ENCODE measurements around the gene HMX2.
A peak's percentile ranks its signal among the peaks of the same experiment; 100 is the strongest.

HMX2 gene

DNA sequence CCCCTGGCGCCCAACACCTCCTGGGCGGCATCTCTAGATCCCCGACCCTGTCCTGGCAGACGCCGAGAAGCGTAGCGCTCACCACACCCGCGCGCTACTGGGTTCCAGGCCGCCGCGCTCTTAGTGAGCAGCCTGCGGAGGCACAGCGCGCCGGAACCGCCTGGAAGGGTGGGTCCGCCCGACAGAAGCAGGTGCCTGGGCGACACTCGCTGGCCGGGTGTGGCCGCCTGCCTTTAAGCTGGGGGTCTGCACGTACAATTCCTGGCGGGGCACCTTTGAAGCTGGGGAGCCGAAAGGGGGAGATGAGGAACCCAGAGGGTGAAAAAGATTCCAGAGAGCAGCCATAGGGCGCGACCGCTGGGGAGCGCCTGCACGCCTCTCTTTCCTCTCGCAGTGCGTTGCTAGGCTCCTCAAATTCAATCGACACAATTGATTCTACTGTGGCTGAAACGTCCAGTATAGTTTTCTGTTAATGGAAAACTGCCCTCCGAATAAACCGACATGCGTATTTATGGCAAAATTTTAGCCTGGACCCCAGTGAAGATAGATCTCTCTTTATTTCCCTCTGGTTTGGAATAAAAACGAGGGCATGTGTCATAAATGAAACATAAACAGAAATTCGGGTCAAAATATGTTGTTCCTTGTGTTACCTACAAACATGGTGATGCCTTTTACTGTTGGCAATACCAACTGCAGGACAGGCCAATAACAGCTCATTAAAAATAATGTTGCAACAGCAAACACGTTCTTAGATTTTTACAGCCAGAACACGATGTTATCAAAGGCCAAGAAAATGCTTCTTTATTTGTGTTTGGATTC is 7.6 kb upstream of the HMX2 start:
- Histone ChIP-seq H3K4me3 (ENCODE audit: low read length) (peak overlapping the region; percentile 38; the same call in 1 of the 2 replicates), H3K9ac (ENCODE audit: low read depth, low read length) (no peak overlapping the region), H3K36me3 (ENCODE audit: insufficient read depth, low read depth, low read length) (no peaks in the 10 kb centered on the region), H3K27me3 (ENCODE audit: insufficient read depth, low read length) (peaks cover 100% of the 10 kb centered on the region), H3K4me1 (ENCODE audit: insufficient read depth, low read length) (peaks cover 4% of the 10 kb centered on the region; the same call in 1 of the 2 replicates), H3K27ac (ENCODE audit: low read length) (no peak overlapping the region), H3K9me3 (ENCODE audit: insufficient read depth, low read depth, low read length) (peaks cover 6% of the 10 kb centered on the region; the same call in 1 of the 2 replicates)

DNA sequence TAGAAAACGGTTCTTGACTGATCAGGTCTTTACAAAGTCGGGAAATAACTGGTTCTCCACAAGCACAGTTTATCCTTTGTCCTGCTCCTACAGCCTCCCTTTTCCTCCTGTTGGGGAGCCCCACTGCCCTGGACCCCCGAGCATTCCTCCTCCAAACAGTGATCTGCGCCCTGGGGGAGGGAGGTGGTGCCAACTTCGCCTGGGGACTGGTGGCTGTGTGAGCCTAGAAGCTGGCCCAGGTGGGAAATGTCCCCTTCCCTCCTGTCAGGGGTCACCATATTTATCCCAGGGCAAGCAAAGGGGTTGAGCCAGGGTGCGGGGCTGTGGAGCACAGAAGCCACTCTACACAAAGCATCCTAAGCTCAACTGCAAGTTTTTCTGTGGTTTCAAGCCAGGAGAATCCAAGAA is 6.9 kb upstream of the HMX2 start:
- Histone ChIP-seq H3K9ac (ENCODE audit: low read depth, low read length) (no peak overlapping the region), H3K27ac (ENCODE audit: low read length) (no peak overlapping the region), H3K27me3 (ENCODE audit: insufficient read depth, low read length) (peaks cover 100% of the 10 kb centered on the region), H3K36me3 (ENCODE audit: insufficient read depth, low read depth, low read length) (no peaks in the 10 kb centered on the region), H3K9me3 (ENCODE audit: insufficient read depth, low read depth, low read length) (peaks cover 9% of the 10 kb centered on the region; the same call in 1 of the 2 replicates), H3K4me3 (ENCODE audit: low read length) (no peak overlapping the region), H3K4me1 (ENCODE audit: insufficient read depth, low read length) (peaks cover 6% of the 10 kb centered on the region; the same call in 1 of the 2 replicates)

DNA sequence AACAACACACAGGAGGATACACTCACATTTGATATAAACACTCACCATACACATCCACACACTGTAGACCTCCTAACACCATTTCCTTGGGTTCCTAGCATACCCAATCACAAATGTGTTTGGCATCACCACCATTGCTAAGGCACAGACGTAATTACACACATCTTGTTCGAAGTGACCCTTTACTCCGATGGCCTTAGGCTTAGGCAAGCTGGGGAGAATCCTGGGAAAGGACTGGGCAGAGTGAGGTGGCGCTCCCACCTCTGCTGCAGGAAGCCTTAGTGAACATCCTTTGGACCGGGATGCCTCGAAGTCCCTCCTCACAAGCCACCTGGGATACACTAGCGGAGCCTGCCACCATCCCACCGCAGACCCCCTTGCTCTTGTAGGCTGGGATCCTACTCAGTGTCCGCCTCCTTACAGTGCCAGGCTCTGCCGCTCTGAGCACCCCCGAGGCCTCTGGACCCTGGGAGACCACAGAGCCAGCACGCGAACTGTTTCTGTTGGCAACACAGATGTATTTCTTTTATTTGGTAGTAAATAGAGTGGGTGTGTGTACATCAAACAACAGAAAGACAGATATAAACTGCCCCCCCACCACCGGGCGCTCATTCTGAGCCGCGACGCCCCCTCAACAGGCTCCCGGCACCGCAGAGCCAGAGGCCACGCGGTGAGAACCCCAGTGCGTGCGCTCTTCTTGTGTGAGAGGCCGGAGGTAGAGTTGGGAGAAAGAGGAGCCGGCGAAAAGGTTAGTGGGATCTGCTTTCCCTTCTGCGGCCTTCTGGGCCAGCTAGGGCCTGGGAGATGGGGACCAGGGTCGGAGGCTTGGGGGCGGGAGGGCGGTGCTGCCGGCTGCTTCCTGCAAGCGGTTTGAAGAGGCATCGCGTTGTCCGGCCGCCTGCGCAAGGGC is 5.9 kb upstream of the HMX2 start:
- Histone ChIP-seq H3K9ac (ENCODE audit: low read depth, low read length) (no peak overlapping the region), H3K27ac (ENCODE audit: low read length) (no peak overlapping the region), H3K36me3 (ENCODE audit: insufficient read depth, low read depth, low read length) (no peaks in the 10 kb centered on the region), H3K9me3 (ENCODE audit: insufficient read depth, low read depth, low read length) (peaks cover 9% of the 10 kb centered on the region; the same call in 1 of the 2 replicates), H3K27me3 (ENCODE audit: insufficient read depth, low read length) (peaks cover 100% of the 10 kb centered on the region), H3K4me3 (ENCODE audit: low read length) (no peak overlapping the region; the same call in 1 of the 2 replicates), H3K4me1 (ENCODE audit: insufficient read depth, low read length) (peaks cover 6% of the 10 kb centered on the region; the same call in 1 of the 2 replicates)

DNA sequence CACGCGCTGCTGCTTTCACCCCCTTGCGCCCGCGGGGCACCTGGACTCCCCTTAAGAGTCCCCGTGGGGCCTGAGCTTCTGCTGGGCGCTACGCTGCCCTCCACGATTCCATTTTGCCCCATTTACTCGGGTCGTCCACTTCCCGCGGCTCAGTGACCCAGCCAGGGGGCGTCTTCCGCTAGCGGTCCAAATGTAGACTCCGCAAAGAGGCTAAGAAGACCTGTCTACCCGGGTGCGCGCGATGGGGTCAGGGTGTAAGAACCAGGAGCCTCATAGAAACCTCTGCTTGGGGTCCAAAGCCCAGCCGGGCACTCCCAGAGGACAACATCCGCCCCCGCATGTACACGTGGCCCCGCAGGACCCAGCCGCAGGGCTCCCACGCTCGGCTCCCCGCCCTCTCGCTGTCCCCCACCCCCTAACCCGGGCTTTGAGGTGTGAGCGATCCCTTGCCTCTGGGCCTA is 5.2 kb upstream of the HMX2 start:
- Histone ChIP-seq H3K27ac (ENCODE audit: low read length) (no peak overlapping the region), H3K27me3 (ENCODE audit: insufficient read depth, low read length) (peaks cover 100% of the 10 kb centered on the region), H3K36me3 (ENCODE audit: insufficient read depth, low read depth, low read length) (no peaks in the 10 kb centered on the region), H3K9ac (ENCODE audit: low read depth, low read length) (no peak overlapping the region), H3K4me3 (ENCODE audit: low read length) (no peak overlapping the region; the same call in 1 of the 2 replicates), H3K4me1 (ENCODE audit: insufficient read depth, low read length) (peaks cover 6% of the 10 kb centered on the region; the same call in 1 of the 2 replicates), H3K9me3 (ENCODE audit: insufficient read depth, low read depth, low read length) (peaks cover 9% of the 10 kb centered on the region; the same call in 1 of the 2 replicates)

DNA sequence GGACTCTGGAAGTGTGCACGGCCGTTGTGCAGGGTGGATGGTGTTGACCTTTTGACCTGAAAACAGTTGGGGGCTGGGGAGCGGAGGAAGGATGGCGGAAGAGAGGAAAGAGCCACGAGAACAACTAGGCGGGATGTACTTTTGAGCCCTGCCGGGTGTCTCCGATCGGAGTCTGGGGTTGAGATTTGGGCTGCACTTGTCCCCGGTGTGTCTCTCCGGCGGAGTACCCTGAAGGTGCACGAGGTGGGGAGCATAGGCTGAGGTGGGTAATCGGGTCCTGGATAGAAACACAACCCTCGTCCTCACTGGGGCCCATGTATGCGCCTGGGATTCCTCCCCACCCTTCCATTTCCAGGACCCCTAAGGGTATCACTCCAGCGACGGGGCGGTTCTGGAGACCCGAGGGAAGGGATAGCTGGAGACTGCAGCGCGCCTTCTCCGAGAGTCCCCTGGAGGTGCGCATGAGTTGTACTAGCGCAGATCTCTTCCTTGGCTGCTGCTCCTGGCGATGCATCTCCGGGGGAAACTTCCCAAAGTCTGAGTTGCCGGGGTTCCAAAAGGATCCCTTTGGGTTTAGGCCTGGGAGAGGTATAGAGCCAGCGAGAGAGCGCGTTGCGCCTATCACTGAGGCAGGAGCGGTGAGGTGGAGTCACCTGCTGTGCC is 4.6 kb upstream of the HMX2 start:
- 0 out of 2 replicates have a peak, but pooled peaks cover 2% of the 10 kb centered on the region for H3K4me1 ChIP-seq (ENCODE audit: insufficient read depth, low read length)
- H3K9me3 ChIP-seq (ENCODE audit: insufficient read depth, low read depth, low read length) = peaks cover 9% of the 10 kb centered on the region; the same call in 1 of the 2 replicates
- no peaks in the 10 kb centered on the region for H3K36me3 ChIP-seq (ENCODE audit: insufficient read depth, low read depth, low read length)
- H3K9ac ChIP-seq (ENCODE audit: low read depth, low read length) = no peak overlapping the region
- no peak overlapping the region for H3K27ac ChIP-seq (ENCODE audit: low read length)
- H3K27me3 ChIP-seq (ENCODE audit: insufficient read depth, low read length) = peaks cover 100% of the 10 kb centered on the region
- H3K4me3 ChIP-seq (ENCODE audit: low read length) = peak overlapping the region; percentile 47; the same call in 1 of the 2 replicates

DNA sequence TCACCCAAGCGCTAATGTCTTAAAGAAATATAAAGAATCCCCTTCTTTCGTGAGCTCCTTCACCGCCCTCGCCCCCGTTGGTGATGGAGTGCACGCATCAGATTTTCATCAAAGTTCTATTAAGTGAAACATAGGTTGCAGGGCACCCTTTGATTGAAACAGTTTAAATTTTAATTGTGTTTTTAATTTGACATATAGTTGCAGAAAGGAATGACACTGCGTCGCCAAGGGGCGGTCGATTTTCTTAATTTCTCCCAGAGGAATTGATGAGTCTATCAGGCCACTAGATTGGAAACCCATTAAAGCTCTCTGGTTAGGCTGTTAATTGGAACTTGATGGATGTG is 4.1 kb upstream of the HMX2 start:
- peaks cover 9% of the 10 kb centered on the region; the same call in 1 of the 2 replicates for H3K9me3 ChIP-seq (ENCODE audit: insufficient read depth, low read depth, low read length)
- H3K9ac ChIP-seq (ENCODE audit: low read depth, low read length) = no peak overlapping the region
- H3K4me1 ChIP-seq (ENCODE audit: insufficient read depth, low read length) = peaks cover 3% of the 10 kb centered on the region; the same call in 1 of the 2 replicates
- H3K4me3 ChIP-seq (ENCODE audit: low read length) = no peak overlapping the region
- no peak overlapping the region for H3K27ac ChIP-seq (ENCODE audit: low read length)
- H3K27me3 ChIP-seq (ENCODE audit: insufficient read depth, low read length) = peaks cover 100% of the 10 kb centered on the region
- H3K36me3 ChIP-seq (ENCODE audit: insufficient read depth, low read depth, low read length) = no peaks in the 10 kb centered on the region

DNA sequence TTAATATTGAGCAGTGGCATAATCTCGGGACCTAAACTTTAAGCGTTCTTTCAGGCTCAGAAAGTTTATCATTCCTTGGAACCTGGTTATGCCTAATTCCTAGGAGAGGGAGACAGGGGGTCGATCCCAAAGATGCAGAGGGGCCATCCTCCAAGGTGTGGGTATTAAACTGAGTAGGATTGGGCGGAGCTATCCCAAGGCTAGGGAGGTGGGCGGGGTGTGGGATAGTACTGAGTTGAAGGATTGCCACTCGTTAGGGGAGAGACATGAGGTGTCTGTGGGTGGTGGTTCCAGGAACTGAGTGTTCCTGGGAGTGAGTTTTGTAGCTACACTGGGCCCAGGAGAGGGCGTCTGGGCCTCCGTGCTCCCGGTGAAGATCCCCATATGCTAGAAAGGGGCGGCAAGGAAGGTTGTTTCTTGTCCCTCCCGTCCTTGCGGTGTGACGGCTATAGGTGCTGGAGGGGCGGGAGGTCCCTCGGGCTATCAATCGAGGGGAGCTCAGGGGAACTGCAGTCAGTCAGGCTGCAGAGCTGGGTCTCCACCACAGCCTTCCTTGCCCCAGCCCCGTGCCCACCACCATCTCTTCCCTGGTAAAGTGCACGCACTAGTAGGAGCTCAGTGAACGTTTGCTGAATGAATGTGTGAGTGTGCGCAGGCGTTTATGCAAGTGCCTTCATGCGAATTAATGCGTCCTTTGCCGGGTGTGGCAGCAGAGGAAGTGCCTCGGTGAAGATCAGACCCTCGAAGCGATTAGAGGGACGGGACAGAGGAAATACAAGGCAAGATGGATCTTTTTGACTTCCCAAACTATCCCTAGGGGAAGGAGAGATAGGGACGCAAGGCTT is 3.0 kb upstream of the HMX2 start:
- Histone ChIP-seq H3K27ac (ENCODE audit: low read length) (no peak overlapping the region), H3K36me3 (ENCODE audit: insufficient read depth, low read depth, low read length) (no peaks in the 10 kb centered on the region), H3K9me3 (ENCODE audit: insufficient read depth, low read depth, low read length) (peaks cover 9% of the 10 kb centered on the region; the same call in 1 of the 2 replicates), H3K4me1 (ENCODE audit: insufficient read depth, low read length) (peaks cover 6% of the 10 kb centered on the region; the same call in 1 of the 2 replicates), H3K27me3 (ENCODE audit: insufficient read depth, low read length) (peaks cover 100% of the 10 kb centered on the region), H3K4me3 (ENCODE audit: low read length) (peak overlapping the region; percentile 2; the same call in 1 of the 2 replicates), H3K9ac (ENCODE audit: low read depth, low read length) (no peak overlapping the region)

DNA sequence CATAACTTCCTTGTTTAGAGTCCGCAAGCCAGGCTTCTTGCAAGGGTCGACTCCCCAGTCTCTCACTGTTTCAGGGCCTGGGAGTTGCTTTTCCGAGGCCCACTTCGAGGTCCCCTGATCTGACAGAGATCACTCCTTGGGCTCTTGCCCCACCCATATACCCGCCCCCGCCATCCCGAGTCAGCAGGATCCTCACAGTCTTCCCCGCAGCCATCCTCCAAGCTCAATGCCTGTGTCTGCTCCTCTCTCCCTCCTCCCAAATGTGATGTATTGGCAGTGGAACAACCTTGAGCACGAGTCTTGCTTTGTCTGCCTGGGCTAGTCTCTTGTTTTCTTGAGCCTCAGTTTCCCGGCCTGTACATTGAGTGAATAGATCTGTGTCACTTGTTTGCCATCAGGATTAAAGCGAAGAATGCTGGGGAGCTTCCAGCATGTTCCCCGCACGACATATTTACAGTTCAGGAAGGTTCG is 2.4 kb upstream of the HMX2 start:
- peak overlapping the region; percentile 2; the same call in 1 of the 2 replicates for H3K4me3 ChIP-seq (ENCODE audit: low read length)
- H3K36me3 ChIP-seq (ENCODE audit: insufficient read depth, low read depth, low read length) = no peaks in the 10 kb centered on the region
- peaks cover 10% of the 10 kb centered on the region; the same call in 1 of the 2 replicates for H3K4me1 ChIP-seq (ENCODE audit: insufficient read depth, low read length)
- H3K9ac ChIP-seq (ENCODE audit: low read depth, low read length) = no peak overlapping the region
- H3K27ac ChIP-seq (ENCODE audit: low read length) = no peak overlapping the region
- peaks cover 100% of the 10 kb centered on the region for H3K27me3 ChIP-seq (ENCODE audit: insufficient read depth, low read length)
- H3K9me3 ChIP-seq (ENCODE audit: insufficient read depth, low read depth, low read length) = peaks cover 9% of the 10 kb centered on the region; the same call in 1 of the 2 replicates

DNA sequence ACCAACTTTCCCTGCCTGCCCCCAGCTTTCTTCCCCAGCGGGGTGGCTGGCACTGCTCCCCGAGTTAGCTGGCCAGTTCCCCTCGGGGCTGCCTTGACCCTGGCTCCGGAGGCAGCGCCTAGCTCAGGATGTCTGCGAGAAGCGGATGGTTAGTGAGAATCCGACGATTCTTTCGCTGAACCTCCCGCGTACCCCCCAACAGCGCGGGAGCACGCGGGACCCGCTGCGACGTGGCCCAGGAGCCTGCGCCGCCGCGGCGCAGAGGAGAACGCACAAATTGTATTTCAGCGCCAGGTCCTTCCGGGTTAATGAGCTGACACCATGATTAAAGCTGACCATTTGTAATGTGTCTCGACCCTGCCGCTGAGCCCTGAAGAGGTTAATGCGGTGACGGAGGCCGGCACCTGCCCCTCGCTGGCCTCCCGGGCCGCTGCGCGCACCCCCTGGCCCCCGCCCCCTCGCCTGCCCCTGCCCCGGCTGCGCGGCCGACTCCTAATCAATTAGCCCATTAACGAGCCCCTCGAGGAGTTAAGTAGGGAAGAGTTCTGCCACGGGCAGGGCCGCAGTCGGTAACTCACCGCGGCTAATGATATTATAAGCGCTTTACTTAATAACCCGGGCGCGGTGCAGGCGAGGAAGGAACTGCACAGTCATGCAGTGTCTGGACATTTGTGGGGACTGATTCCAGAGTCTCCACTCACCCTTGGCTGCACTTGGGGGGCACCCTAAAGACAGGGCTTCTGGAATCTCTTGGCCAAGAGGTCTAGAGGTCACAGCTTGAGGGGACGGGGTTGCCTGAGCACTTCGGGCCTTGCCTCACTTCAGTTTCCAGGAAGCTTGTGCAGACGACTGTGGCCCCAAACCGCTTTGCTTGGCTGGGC is 1.7 kb upstream of the HMX2 start:
- peaks cover 9% of the 10 kb centered on the region; the same call in 1 of the 2 replicates for H3K9me3 ChIP-seq (ENCODE audit: insufficient read depth, low read depth, low read length)
- H3K4me1 ChIP-seq (ENCODE audit: insufficient read depth, low read length) = peaks cover 10% of the 10 kb centered on the region; the same call in 1 of the 2 replicates
- no peak overlapping the region; the same call in 1 of the 2 replicates for H3K4me3 ChIP-seq (ENCODE audit: low read length)

More for the DNA sequence above, 1.7 kb upstream of the HMX2 start:
- peaks cover 100% of the 10 kb centered on the region for H3K27me3 ChIP-seq (ENCODE audit: insufficient read depth, low read length)
- H3K36me3 ChIP-seq (ENCODE audit: insufficient read depth, low read depth, low read length) = no peaks in the 10 kb centered on the region
- H3K9ac ChIP-seq (ENCODE audit: low read depth, low read length) = no peak overlapping the region
- no peak overlapping the region for H3K27ac ChIP-seq (ENCODE audit: low read length)

All from iPS-20b (cell line).